ENCODE data around the gene TRAK1.

DNA sequence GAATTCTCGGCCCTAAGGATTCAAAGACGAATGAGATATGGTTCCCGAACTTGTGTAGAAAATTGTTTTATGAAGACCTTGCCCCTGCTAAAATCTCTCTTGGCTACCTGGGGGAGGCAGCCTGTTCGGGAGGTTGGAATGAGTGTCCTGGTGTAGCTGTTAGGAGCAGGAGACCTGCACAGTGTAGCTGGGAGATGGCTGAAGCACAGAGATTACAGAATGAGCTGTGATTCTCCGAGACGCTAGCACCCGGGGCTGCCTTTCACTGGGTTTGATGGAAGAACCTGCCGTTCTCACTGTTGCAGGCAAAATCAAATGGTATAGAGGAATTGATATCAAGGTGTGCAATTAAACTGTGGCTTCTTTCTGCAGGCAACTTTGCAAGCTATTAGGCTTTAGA lies 68.0 kb downstream of the TRAK1 start:
- TF ChIP-seq, protein P1, sequence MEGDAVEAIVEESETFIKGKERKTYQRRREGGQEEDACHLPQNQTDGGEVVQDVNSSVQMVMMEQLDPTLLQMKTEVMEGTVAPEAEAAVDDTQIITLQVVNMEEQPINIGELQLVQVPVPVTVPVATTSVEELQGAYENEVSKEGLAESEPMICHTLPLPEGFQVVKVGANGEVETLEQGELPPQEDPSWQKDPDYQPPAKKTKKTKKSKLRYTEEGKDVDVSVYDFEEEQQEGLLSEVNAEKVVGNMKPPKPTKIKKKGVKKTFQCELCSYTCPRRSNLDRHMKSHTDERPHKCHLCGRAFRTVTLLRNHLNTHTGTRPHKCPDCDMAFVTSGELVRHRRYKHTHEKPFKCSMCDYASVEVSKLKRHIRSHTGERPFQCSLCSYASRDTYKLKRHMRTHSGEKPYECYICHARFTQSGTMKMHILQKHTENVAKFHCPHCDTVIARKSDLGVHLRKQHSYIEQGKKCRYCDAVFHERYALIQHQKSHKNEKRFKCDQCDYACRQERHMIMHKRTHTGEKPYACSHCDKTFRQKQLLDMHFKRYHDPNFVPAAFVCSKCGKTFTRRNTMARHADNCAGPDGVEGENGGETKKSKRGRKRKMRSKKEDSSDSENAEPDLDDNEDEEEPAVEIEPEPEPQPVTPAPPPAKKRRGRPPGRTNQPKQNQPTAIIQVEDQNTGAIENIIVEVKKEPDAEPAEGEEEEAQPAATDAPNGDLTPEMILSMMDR (IDR thresholded peaks at IDR 0.05): no peak
- no peak for TF ChIP-seq POLR2A (IDR thresholded peaks at IDR 0.05)
- TF ChIP-seq POLR2AphosphoS5 (IDR thresholded peaks at IDR 0.05): no peak
- TF ChIP-seq EP300 (IDR thresholded peaks at IDR 0.05): no peak
